ENCODE measurements around the gene LRP10. TPM values are rescaled to one million over a fixed set of nuclear protein-coding genes. Genes with fewer than 3 reads are reported as not detected.

The LRP10 gene
- total and polyA plus RNA-seq, 2 experiments from 2014 or later = 161 to 202 TPM

GRCh38 chr14:22870811-22871223 lies 723 bp upstream of the LRP10 start:
- Histone ChIP-seq H3K9me3 (ENCODE audit: low read depth) (no peaks in the 10 kb centered on the region), H3K27me3 (replicated peaks; ENCODE audit: insufficient read depth) (no peaks in the 10 kb centered on the region), H3K79me2 (ENCODE audit: insufficient read depth) (peaks cover 37% of the 10 kb centered on the region), H3F3A (ENCODE audit: insufficient read depth) (peaks cover 15% of the 10 kb centered on the region), H3K4me1 (ENCODE audit: insufficient read depth) (peaks cover 21% of the 10 kb centered on the region), H2AFZ (peak overlapping the region; percentile 87), H3K36me3 (ENCODE audit: low read depth) (peaks cover 13% of the 10 kb centered on the region; the same call in 1 of the 2 replicates), H3K4me3 (peak overlapping the region; percentile 96), H3K4me2 (ENCODE audit: unreplicated experiment) (peak overlapping the region; percentile 88), H3K9me2 (ENCODE audit: insufficient read depth) (no peaks in the 10 kb centered on the region), H3K9ac (peak overlapping the region; percentile 85), H3K27ac (peak overlapping the region; percentile 93), H4K20me1 (ENCODE audit: insufficient read depth) (no peaks in the 10 kb centered on the region)
- DNase-seq = no peak
- no peak for TF ChIP-seq EZH2phosphoT487 (IDR thresholded peaks at IDR 0.05; ENCODE audit: insufficient read depth, low read depth)
- no peak for TF ChIP-seq EZH2 (IDR thresholded peaks at IDR 0.05; ENCODE audit: insufficient read depth, poor library complexity, severe bottlenecking)
- in situ Hi-C loops (cut with MboI) = no loop called here
- 0 to 4% methylated on average over 1 of the region's 1 CpG for WGBS, 2 experiments (ENCODE audit: low coverage in 1 of 2, low lambda C conversion rate in 2 of 2, missing lambda C conversion rate in 2 of 2)

GRCh38 chr14:22872033-22872832 lies 693 bp downstream of the LRP10 start:
- Histone ChIP-seq H3K27ac (peak overlapping the region; percentile 93), H3K9ac (peak overlapping the region; percentile 85), H3K27me3 (replicated peaks; ENCODE audit: insufficient read depth) (no peaks in the 10 kb centered on the region), H3K4me3 (peak overlapping the region; percentile 96), H2AFZ (peak overlapping the region; percentile 87), H3K9me3 (ENCODE audit: low read depth) (no peaks in the 10 kb centered on the region), H3K36me3 (ENCODE audit: low read depth) (peaks cover 14% of the 10 kb centered on the region; the same call in 1 of the 2 replicates), H3K79me2 (ENCODE audit: insufficient read depth) (peaks cover 42% of the 10 kb centered on the region), H3F3A (ENCODE audit: insufficient read depth) (peaks cover 15% of the 10 kb centered on the region), H4K20me1 (ENCODE audit: insufficient read depth) (no peaks in the 10 kb centered on the region), H3K4me1 (ENCODE audit: insufficient read depth) (peaks cover 21% of the 10 kb centered on the region), H3K9me2 (ENCODE audit: insufficient read depth) (no peaks in the 10 kb centered on the region), H3K4me2 (ENCODE audit: unreplicated experiment) (peak overlapping the region; percentile 88)
- no peak for TF ChIP-seq EZH2phosphoT487 (IDR thresholded peaks at IDR 0.05; ENCODE audit: insufficient read depth, low read depth)
- no peak for TF ChIP-seq EZH2 (IDR thresholded peaks at IDR 0.05; ENCODE audit: insufficient read depth, poor library complexity, severe bottlenecking)
- DNase-seq = peak; percentile 84
- WGBS, 2 experiments (ENCODE audit: low coverage in 1 of 2, low lambda C conversion rate in 2 of 2, missing lambda C conversion rate in 2 of 2) = 1 to 2% methylated on average over 21 to 44 of the region's 45 CpGs
- in situ Hi-C loops (cut with MboI) = no loop called here

- no peaks in the 10 kb centered on the region for H3K9me2 ChIP-seq (ENCODE audit: insufficient read depth)
- H3K4me3 ChIP-seq = peak overlapping the region; percentile 96
- peak overlapping the region; percentile 88 for H3K4me2 ChIP-seq (ENCODE audit: unreplicated experiment)
- H3K36me3 ChIP-seq (ENCODE audit: low read depth) = peaks cover 22% of the 10 kb centered on the region; the same call in 1 of the 2 replicates
- peaks cover 21% of the 10 kb centered on the region for H3K4me1 ChIP-seq (ENCODE audit: insufficient read depth)
- peaks cover 42% of the 10 kb centered on the region for H3K79me2 ChIP-seq (ENCODE audit: insufficient read depth)
- no peaks in the 10 kb centered on the region for H4K20me1 ChIP-seq (ENCODE audit: insufficient read depth)
- H3K27ac ChIP-seq = peak overlapping the region; percentile 93
- no peaks in the 10 kb centered on the region for H3K27me3 ChIP-seq (replicated peaks; ENCODE audit: insufficient read depth)
- H3F3A ChIP-seq (ENCODE audit: insufficient read depth) = peaks cover 15% of the 10 kb centered on the region
- TF ChIP-seq EZH2phosphoT487 (IDR thresholded peaks at IDR 0.05; ENCODE audit: insufficient read depth, low read depth) (no peak), EZH2 (IDR thresholded peaks at IDR 0.05; ENCODE audit: insufficient read depth, poor library complexity, severe bottlenecking) (no peak)
- H2AFZ ChIP-seq = peak overlapping the region; percentile 87
- H3K9me3 ChIP-seq (ENCODE audit: low read depth) = no peaks in the 10 kb centered on the region
- DNase-seq = no peak
- peak overlapping the region; percentile 85 for H3K9ac ChIP-seq
- in situ Hi-C loops (cut with MboI) = no loop called here
- WGBS, 2 experiments (ENCODE audit: low coverage in 1 of 2, low lambda C conversion rate in 2 of 2, missing lambda C conversion rate in 2 of 2) = 37 to 40% methylated on average over 10 of the region's 10 CpGs
Observed at GRCh38 chr14:22872833-22873520, 1.4 kb downstream of the LRP10 start.

GRCh38 chr14:22875003-22875747 lies 3.6 kb downstream of the LRP10 start:
- Histone ChIP-seq H3K4me1 (ENCODE audit: insufficient read depth) (peaks cover 19% of the 10 kb centered on the region), H2AFZ (no peak overlapping the region), H3K4me3 (no peak overlapping the region), H3K27ac (no peak overlapping the region), H4K20me1 (ENCODE audit: insufficient read depth) (no peaks in the 10 kb centered on the region), H3K36me3 (ENCODE audit: low read depth) (peaks cover 26% of the 10 kb centered on the region; the same call in 1 of the 2 replicates), H3K27me3 (replicated peaks; ENCODE audit: insufficient read depth) (no peaks in the 10 kb centered on the region), H3K9me3 (ENCODE audit: low read depth) (no peaks in the 10 kb centered on the region), H3K9ac (no peak overlapping the region), H3K9me2 (ENCODE audit: insufficient read depth) (no peaks in the 10 kb centered on the region), H3K4me2 (ENCODE audit: unreplicated experiment) (no peak overlapping the region), H3K79me2 (ENCODE audit: insufficient read depth) (peaks cover 42% of the 10 kb centered on the region), H3F3A (ENCODE audit: insufficient read depth) (peaks cover 20% of the 10 kb centered on the region)
- no peak for TF ChIP-seq EZH2 (IDR thresholded peaks at IDR 0.05; ENCODE audit: insufficient read depth, poor library complexity, severe bottlenecking)
- no peak for TF ChIP-seq EZH2phosphoT487 (IDR thresholded peaks at IDR 0.05; ENCODE audit: insufficient read depth, low read depth)
- WGBS, 2 experiments (ENCODE audit: low coverage in 1 of 2, low lambda C conversion rate in 2 of 2, missing lambda C conversion rate in 2 of 2) = 94% methylated on average over 15 of the region's 15 CpGs
- in situ Hi-C loops (cut with MboI) = no loop called here
- DNase-seq = no peak
